ENCODE data around the gene RUBCN.

Gene RUBCN

DNA sequence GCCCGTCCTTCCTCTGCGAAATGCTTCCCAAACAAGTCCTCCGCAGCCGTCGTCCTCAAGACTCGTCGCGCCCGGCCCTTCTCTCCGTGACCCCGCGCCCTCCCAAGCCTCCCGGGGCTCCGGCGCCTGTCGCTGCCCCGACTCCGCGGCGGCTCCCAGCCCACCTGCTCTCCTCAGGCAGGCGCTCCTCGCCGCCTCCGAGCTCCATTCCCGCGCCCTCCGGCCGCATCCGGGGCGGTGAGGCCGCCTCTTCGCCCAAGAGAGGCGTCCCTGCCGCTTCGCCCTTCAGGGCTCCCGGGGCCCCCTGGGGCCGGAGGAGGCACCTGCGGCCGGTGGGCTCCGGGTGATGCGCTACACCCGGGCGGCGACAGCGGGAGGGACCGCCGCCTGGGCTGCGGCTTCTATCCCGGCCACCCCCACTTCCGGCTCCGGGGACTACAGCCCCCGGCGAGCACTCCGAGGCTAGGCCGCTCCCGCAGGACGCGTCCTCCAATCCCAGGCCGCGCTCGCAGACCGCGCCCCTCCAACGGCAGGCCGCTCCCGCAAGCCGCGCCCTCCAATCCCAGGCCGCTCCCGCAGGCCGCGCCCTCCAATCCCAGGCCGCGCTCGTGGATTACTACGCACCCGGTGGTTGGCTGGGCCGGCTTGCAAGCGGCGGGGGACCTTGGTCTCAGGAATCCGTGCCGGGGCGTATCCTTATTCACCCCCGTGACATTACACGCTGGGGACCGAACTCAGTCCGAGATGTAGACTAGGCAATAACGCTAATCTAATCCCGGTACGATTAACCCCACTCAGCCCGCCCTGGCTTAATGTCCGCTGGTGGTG is at the start of gene RUBCN:
RUBCN (minus strand) TSS at position 414 of the 828 bp plus-strand sequence; CDS start at position 229, 185 bp downstream.
- peak; percentile 73 for DNase-seq

DNA sequence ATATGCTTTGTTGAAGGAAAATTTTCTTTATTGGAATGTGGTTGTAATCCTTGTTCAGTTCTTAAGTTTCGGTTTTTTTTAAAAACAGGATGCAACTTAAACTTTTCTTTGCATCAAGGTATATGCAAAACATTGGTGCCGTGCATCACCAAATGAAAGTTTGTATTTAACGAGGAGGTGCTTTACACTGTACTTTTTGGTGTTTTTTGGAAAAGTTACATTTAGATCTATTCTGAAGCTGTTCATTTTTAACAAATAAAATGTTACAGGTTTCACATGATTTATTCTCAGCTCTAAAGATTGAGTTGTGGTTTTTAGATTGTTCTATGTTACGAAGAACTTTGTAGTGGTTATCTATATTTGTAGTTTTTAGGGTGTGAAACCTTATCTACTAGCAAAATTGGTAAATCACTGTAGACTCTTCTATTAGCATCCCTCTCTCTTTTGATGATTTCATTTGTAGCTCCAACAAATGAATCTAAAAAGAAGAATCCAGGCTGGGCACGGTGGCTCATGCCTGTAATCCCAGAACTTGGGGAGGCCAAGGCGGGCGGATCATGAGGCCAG is 47.4 kb upstream of the RUBCN start:
- no peak for DNase-seq

DNA sequence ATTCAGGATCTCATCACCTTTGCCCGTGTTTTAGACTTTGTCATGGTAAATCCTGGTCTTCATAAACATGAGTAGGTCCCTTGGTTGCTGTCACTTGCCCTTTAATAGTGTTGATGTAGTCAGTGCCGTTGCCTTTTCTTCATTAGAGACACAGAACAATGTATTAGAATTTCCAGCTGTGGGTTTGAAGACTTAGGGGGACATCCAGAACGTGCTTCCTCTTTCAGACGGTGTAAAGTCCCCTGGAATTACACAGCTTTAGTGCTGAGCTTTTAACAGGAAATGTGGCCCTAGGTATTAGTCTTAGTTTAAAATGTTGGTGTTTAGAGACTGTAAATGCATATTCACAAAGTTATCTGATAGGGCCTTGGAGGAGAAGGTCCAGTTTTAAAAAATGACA is 45.5 kb upstream of the RUBCN start:
- no peak for DNase-seq

DNA sequence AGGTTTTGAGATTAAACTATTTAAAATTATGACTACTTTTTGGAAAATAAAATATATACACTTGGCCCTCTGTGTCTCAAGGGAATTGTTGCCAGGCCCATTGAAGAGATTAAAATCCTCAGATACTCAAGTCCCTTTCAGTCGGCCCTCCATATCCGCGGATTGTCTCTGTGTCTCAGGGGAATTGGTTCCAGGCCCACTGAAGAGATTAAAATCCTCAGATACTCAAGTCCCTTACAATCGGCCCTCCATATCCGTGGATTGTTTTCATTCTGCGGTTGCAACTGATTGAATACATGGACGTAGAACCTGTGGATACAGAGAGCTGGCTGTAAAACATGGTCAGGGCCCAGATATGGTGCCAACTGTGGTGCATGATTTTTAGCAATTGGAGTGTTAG is 38.6 kb upstream of the RUBCN start:
- DNase-seq: peak; percentile 57

DNA sequence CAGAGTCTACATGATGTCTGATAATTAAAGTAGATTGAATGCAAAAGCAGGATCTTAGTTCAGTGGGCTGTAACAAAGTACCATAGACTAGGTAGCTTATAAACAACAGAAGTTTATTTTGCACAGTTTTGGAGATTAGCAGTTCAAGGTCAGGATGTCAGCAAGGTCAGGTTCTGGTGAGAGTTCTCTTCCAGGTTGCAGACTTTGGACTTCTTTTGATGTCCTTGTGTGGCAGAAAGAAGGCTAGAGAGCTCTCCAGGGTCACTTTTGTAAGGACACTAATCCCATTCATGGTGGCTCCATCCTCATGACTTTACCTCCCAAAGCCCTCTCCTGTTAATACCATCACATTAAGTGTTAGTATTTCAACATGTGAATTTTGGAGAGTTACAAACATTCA is 25.1 kb upstream of the RUBCN start:
- DNase-seq: no peak

DNA sequence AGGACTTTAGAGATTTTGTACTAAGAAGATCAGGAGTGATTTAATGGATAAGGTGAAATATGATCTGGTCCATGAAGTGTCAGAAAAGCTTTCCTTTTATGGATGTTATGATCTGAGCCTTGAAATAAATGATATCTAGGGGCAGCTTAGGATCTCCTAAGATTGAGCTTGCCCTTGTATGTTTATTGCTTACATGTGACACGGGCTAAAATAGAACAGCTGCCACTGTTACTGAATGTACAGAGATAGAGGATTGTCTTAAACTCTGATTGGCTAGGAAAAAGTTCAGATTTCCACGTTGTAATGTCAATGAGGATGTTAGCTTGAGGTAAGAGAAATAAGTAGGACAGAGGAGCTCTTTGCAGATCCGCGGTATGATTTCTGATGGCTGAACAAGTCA is 21.8 kb upstream of the RUBCN start:
- DNase-seq: no peak

DNA sequence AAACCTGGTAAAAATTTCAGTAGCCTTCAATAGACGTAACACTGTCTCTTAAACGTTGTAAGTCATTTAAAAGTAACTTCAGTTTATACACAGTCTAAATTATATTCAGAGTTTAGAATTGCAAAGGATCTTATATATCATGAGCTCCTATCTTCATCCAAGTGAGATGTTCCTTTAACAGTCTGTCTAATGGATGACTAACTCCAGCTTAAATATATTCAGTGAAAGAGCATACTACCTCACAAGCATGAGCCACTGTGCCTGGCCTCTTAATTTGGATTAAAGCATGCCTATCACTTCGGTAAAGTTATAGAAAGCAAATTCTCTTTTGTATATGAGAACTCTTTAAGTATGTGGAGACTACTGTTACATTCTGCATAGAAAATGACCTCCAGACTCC is 20.0 kb upstream of the RUBCN start:
- DNase-seq: no peak

DNA sequence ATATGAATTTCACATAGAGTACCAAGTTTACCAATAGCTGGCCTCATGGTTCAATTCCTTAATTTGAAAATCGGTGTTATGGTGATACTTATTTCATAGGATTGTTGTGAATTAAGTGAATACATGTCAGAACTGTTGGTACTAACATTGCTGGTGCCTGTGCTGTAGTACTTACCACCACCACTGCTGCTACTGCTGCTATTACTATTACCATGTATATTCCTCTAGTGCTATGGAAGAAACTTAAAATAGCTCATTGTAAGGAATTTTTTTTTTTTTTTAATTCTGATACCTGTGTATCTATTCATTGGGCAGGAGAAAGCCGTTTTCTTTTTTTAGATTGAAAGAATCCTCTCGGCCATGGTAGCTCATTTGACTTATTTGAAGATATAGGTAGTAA is 16.6 kb upstream of the RUBCN start:
- no peak for DNase-seq

DNA sequence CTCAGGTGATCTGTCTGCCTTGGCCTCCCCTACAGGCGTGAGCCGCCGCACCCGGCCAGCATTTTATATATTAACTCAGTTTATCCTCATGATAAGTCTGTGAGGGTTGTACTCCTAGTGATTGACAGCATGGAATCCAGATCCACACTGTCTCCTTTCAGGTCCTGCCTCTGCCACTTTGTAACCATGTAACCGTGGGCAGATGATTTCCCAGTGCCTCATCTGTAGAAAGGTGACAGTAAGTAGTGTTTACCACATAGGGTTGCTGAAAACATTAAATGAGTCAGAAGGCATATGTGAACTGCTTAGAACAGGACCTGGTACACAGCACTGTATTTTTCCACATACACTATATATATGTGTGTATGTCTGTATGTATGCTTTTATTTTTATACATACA is 15.4 kb upstream of the RUBCN start:
- DNase-seq: no peak

DNA sequence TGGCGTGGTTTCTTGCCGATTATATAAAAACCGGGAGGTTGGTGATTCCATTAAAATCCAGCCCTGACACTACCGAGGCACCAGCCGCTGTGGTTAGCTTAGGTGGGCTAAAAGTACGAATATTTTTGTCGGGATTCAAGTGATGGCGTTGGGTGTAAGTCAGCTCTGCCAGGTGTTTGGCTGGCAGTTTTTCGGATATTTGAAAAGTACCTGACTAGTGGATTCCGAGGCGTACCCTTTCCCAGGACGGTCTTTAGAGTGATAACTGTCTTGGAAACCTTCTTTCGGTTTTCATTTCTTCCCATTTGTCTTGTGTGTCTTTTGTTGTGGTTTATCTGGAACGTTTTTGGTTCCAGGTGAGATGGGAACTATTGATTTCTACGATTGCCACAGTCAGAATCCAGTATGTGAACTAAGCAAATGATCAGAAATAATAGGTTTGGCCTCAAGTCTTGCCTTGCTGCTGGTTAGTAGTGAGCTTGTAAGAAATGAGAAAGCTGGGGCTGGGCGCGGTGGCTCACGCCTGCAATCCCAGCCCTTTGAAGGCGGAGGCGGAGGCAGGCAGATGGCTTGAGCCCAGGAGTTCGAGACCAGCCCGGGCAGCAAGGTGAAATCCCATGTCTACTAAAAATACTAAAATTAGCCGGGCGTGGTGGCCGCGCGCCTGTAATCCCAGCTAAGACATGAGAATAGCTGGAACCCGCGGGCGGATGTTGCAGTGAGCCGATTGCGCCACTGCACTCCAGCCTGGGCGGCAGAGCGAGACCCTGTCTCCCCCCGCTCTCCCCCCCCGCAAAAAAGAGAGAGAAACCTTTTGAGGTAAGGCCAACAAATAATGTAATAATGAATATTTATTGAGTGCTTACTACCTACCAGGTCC is 14.4 kb upstream of the RUBCN start:
- no peak for DNase-seq

DNA sequence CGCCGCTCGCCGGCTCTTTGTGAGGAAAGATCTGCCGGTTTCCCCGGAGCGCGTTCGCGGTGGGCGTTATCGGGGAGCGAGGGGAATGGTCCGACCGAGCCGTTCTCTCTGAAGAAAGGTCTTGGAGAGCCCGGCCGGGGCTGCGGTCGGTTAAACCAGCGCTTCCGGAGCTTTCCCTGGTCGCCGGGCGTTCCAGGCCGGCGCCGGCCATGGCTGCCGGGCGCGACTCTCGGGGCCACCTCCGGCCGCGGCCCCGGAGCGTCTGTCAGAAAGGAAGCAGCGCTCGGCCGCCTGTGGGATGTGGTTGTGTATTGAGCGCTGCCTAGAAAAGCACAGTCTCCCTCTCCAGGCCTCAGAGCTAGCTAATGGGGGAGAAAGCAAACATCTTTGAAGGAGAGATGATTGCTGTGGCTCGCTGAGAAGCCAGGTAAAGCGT is 13.7 kb upstream of the RUBCN start:
- peak; percentile 32 for DNase-seq

DNA sequence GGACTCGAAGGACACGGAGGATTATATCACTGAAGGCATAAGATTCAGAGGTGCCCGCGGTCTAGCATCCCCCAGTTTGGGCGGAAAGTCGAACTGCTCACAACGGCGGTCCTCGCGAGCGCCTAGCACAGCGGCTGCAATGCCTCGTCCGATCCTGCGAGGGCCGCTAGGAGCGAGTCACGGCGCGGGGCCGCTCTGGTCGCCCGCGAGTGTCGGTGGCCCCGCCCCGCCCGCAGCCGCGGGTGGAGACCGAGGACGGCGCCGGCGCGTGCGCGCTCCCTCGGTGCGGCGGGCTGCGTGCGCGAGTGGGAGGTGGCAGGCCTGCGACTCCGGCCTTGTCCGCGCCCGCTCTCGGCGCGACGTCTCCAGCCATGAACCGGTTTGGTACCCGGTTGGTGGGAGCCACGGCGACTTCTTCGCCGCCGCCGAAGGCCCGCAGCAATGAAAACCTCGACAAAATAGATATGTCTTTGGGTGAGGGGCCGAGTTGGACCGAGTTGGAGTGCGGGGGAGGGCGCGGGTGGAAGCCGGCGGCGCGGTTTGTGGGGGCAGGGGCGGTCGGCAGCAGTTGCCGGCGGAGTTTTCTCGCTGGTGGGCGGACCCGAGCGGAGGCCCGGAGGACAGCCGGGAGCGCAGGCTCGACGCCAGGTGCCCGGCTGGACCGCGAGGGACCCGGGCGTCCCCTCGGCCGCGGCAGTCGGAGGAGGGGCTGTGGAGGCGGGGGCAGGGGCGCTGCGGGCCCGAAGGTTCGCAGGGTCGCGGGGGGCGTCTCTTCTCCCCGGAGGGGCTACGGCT is 13.1 kb upstream of the RUBCN start, which contains the start of gene FYTTD1:
FYTTD1 (plus strand) TSS at position 283 of the 795 bp plus-strand sequence; CDS start at position 372, 89 bp downstream.
- no peak for DNase-seq

DNA sequence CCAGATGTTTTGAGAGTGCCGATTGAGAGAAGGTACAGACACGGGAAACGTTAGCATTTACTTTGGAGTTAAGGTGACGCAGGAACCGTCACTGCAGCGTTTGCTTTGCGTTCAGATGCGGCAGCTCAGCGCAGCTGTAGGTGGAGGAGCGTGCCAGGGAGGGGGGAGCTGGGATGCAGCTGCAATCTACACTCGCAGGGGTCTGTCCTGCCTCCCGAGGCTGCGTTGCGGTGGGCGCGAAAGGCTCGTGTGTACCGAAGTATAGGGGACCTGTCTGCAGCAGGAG is 12.6 kb upstream of the RUBCN start:
- DNase-seq: no peak

DNA sequence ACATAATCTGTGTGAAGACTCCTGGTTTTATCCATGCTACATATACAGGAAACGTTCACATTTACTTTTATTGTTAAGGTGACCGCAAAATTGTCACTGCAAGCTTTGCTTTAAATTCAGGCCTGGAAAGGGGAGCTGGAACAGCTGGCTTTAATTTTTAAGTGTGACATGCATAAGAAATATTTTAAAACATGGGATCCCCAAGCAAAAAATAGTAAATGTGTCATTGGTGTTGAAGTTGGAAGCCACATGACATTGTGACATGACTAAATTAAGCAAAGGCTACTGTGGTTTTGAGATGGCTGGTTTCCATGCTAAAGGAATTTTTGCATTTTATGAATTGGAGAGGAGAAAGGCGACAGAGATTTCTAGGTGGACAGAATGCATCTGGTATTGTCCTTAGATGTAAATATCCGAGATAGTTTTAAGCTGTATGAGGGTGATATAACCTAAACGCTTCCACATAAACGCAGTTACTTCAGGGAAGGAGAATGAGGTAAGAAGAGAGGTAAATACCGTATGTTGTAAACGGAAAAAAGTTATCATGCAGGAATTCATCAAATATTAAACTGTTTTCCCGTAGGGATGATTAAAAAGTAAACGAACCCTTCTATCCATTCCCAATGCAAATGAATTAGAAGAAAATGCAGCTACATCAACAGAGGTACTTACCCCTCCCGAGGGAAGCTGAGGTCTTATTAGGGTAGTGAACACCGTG is 12.1 kb upstream of the RUBCN start:
- DNase-seq: no peak

DNA sequence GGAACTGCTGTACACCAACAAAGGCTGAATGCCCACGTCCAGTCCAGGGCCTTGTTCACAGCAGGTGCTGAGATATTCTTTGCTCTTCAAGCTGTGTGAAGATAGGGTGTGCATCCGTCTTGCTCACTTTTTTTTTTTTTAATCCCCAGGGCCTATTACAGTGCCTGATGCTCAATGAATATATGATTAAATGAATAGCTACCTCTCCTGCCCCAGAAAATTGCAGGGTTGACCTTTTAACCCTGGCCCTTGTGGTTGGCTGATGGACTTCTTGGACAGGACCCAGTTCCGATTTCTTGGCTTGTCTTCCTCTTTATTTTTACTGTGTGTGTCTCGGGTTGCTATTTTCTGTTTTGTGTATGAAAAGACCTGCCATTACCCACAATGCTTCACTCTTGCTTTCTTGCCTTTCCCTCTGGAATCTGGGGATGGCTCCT is 10.1 kb upstream of the RUBCN start:
- no peak for DNase-seq

DNA sequence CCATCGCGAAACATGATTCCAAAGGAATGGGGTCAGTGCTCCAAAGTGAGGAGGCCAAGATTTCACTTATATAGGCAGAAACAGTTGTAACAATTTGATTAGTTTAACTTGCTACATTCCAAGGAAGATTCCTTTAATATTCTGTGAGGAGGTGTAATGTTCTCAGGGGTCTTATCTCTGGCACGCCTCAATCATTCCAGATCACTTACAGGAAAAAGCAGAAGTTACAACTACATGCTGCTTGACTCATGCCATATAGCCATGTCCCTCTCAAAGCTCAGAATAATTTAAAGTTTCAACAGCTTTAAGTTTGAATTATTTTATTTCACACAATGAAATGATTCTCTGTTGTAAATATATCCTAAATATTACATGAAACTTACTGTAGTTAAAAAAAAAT is 9.5 kb upstream of the RUBCN start:
- DNase-seq: no peak

DNA sequence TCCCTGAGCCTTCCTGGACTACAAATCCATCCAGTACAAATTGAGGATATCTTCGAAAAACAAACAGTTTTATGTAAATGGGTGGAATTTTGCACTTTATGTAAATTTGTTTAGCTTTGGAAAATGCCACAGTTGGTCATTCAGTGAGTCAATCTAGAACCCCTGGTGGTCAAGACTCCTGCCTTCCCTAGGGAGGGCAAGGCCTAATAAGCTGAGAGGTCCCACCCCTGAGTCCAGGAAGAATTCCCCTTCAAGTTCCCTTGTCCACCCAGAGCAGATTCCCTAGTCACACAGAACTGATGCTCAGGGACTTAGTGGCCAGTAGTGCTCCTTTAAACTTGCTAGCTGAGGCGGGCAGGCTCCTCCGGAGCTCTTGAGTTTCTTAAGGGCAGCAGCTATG is 6.1 kb upstream of the RUBCN start:
- no peak for DNase-seq

DNA sequence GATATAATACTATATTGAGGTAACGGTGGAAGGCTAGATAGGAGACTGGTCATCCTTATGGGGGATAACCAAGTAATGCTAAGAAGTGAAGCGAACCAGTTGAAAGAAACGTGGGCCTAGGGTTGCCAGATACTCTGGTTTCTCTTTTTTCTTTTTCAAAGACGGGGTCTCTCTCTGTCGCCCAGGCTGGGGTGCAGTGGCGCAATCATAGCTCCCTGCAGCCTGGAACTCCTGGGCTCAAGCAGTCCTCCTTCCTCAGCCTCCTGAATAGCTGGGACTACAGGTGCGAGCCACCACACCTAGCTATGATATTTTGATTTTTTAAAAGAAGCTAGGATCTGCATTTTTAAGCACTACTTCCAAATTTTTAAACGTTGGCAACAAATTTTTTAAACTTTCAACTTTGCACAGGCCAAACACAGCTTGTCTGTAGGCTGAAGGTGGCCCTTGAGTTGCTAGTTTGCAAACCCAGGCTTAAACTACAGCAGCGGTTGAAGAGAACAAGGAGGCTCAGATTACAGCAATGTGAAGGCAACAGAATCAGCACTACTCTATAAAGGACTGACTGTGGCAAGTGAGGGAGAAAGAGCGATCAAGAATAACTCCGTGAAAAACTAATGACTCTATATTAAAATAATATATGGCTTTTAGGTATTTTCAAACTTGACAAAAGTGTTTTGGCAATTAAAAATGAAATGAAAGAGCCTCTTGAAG is 1.2 kb upstream of the RUBCN start:
- DNase-seq: no peak

DNA sequence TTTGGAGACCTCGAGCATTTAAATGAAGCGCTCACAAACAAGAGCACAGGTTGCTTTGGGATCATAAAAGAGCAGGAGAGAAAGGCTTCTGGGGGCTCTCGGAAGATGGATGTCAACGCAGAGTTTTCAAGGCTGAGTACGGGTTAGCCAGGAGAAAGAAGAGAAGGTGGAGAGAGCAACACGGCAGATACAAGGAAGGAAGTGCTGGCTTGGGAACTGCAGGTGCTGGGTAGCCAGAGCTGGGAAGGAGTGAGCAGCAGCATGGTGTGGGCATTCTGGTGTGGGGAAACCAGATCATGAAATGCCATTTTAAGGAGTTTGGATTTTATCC is 580 bp upstream of the RUBCN start:
- no peak for DNase-seq

DNA sequence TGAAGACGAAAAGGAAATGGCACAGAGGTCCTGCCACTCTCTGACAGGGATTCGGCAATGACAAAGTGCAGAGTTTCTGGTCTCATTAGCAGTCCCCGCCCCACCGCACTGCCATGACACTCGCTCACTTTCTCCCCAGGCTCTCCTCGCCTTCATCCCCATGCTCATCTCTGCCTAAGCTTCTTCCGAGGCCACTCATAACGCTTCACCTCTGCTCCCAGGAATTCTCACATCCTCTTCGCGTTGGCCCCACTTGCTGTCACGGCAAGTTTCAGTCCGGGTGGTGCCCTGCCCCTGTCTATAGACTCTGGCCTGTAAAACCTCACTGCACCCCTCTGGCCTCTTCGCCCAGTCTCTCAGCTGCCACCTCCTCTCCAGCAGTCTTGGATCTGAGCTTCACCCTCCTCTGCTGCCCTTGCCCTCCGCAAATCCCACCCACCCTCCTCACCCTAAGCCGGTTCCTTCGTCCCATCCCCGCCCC is 654 bp downstream of the RUBCN start:
- no peak for DNase-seq

DNA sequence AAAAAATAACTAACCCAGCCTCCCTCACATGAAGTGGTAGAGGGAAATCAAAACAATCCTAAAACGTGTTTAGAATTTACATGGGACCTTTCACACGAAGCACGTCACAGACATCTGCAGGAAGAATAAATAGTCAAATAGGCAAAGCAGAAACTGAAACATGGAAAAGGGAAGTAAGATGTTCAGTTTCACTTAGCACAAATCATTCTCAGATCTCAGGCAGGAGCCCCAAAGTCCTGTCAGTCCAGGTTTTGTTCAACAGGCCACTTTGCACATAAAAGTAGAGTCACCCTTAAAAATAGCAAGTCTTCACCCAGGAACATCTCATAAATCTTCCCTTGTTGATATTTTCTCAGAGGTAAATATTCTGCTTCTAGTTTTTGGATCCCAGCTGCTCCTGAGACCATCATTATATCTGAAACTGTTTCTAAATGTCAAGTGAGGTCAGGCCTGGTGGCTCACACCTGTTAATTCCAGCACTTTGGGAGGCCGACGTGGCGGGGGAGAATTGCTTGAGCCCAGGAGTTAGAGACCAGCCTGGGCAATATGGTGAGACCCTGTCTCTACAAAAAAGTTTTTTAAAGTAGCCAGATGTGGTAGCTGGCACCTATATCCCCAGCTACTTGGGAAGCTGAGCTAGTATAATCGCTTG is 1.9 kb downstream of the RUBCN start:
- DNase-seq: no peak

Measured in NCI-H187 treated with DMSO at 0.1 percent for 48 hours (cell line).